Stimulated activated naive B cell treated with anti-CD40 and anti-IgM and Interleukin-4, amounts not matched to agents 10 μg/mL and 1 μg/mL and 100 μg/mL, for 72 hours (primary cell): ENCODE results near the gene GCLC.

Source experiments
- ATAC-seq, 2 donors: fragments of 150-1000 bp; cut with Tn5 transposase; replicated peaks; 2 replicates each; pipeline ENCODE4 v1.10.0; 2021; ENCODE audit warnings: moderate library complexity in 1 of 2
- DNase-seq: peaks from one replicate; pipeline ENCODE4 v3.0.0; 2021
- H3K27ac Mint-ChIP-seq: one replicate; pipeline ENCODE4 v1.8.0; 2022; ENCODE audit warnings: mild to moderate bottlenecking, mixed read lengths
- H3K27me3 Mint-ChIP-seq, 2 donors: one replicate each; pipeline ENCODE4 v1.8.0; 2022; ENCODE audit warnings: mixed read lengths in 2 of 2
- H3K36me3 Mint-ChIP-seq, 2 donors: one replicate each; pipeline ENCODE4 v1.8.0; 2022; ENCODE audit warnings: mixed read lengths in 2 of 2, mild to moderate bottlenecking in 1 of 2
- H3K4me1 Mint-ChIP-seq, 2 donors: one replicate each; pipeline ENCODE4 v1.8.0; 2022; ENCODE audit warnings: mixed read lengths in 2 of 2, mild to moderate bottlenecking in 1 of 2
- H3K4me3 Mint-ChIP-seq, 2 donors: one replicate each; pipeline ENCODE4 v1.8.0; 2022; ENCODE audit warnings: mild to moderate bottlenecking in 2 of 2, mixed read lengths in 2 of 2, moderate library complexity in 1 of 2
- H3K9me3 Mint-ChIP-seq, 2 donors: one replicate each; pipeline ENCODE4 v1.8.0; 2022; ENCODE audit warnings: mixed read lengths in 2 of 2, mild to moderate bottlenecking in 1 of 2

Gene GCLC

DNA sequence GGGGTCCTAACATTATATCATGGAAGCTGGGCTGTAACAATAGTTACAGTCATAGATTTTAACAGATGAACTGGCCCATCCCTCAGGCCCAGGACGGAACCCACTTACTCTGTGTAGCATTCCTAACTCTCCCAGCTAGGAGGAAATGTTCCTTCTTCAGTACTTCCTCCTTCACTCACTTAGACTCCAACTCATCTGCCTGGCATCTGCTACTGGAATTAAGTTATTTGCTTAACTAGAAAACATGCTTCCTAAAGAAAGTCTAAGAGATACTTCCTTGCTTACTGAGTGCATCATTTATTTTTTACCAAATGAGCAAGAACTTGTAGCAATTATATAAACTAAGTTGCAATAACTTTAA lies 20.5 kb downstream of the GCLC start:
- Mint-ChIP-seq H3K27me3 (no peaks in the 10 kb centered on the region), H3K4me3 (no peak overlapping the region), H3K4me1 (peaks cover 0 to 2% of the 10 kb centered on the region in 2 donors), H3K27ac (no peak overlapping the region), H3K36me3 (peaks cover 6% of the 10 kb centered on the region in 2 donors), H3K9me3 (no peaks in the 10 kb centered on the region)
- no peak for DNase-seq
- no peak for ATAC-seq

DNA sequence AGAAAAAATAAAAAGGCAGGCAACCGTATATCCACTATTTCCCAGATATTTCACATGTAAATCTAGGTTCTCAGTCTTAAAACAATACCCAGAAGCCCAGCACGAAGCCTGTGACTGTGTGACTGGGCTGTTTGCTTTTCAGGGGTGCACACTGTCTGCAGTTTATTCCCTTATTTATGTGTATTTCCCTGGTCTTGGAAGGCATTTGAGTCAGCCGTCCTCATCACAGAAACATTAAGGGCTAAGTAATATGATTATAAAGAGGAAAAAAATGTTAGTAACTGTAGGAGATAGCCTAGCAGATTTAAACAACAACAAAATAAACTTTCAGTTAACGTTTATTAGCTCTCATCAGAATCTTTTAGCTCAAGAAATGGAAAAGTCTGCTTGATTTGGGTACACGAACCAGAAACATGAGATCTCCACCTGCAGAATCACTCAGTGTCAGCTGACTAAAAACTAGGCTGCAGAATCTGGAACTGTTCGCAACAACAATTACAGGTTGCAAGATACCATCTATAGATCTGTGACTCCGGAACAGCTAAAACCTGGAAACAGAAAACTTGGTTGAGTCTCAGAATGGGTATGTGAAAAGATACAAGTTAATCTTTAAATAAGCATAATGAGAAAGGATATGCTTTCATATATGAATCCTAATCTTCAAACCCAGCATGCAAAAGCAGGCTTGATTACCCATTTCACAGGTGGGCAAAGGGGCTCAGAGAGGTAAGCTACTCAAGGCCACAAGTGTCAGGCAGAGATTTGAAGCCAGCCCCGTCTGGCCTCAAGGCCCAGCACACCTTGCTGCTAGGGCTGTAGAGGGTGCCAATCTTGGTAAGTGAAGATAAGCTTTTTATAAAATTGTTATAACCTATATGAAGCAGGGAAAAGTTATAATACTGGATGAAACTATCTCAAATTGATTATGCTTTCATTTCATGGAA lies 21.1 kb downstream of the GCLC start:
- H3K9me3 Mint-ChIP-seq: no peaks in the 10 kb centered on the region
- ATAC-seq: no peak
- H3K36me3 Mint-ChIP-seq: peaks cover 7 to 11% of the 10 kb centered on the region in 2 donors
- H3K4me3 Mint-ChIP-seq: no peak overlapping the region
- no peaks in the 10 kb centered on the region for H3K27me3 Mint-ChIP-seq
- DNase-seq: no peak
- no peak overlapping the region for H3K27ac Mint-ChIP-seq
- H3K4me1 Mint-ChIP-seq: peaks cover 0 to 2% of the 10 kb centered on the region in 2 donors

DNA sequence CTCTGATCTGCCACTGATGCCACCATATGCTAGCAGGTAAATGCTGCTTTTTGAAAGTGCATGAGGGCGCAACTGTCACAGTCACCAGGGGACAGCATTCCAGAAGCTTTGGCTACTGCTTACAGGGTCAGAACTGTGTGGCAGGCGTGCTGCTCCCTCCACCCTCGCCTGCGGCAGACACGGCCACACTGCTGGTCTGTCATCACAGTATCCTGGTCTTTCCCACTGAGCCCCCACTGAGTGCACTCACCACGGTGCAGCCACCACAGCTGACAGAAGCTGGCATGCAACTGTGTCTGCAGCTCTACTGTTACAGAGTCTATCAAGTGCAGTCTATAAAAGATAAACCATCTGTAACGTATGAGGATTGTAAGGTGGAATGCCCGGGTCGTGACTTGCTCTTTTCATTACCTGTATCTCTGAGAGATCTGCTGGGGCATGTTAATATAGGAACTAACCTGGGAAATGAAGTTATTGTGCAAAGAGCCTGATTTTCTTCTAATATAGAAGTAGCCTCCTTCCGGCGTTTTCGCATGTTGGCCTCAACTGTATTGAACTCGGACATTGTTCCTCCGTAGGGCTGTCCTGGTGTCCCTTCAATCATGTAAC lies 24.5 kb downstream of the GCLC start:
- ATAC-seq (no peak), DNase-seq (no peak)
- Mint-ChIP-seq H3K27ac (no peak overlapping the region), H3K36me3 (peaks cover 15 to 20% of the 10 kb centered on the region in 2 donors), H3K4me3 (no peak overlapping the region), H3K27me3 (no peaks in the 10 kb centered on the region), H3K4me1 (no peaks in the 10 kb centered on the region), H3K9me3 (no peaks in the 10 kb centered on the region)

DNA sequence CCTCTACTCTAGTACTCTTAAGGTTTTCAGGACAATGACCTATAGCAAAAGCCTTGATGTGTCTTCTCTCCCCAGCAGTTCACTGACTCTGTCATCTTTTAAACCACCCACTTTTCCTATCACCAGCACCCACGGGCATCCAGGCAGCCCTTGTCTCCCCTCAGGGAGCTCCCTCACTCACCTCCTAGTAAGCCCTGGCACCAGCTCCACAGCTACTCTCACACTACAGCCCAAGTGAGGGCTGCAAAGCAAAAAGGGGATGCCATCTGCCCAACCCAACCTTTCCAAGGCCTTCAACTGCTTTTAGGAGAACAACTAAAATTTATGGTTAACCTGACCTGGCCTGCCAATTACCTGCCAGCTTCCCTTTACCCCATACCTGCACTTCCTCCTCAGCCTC lies 26.0 kb downstream of the GCLC start:
- no peak overlapping the region for H3K4me3 Mint-ChIP-seq
- no peaks in the 10 kb centered on the region for H3K9me3 Mint-ChIP-seq
- H3K27ac Mint-ChIP-seq: no peak overlapping the region
- ATAC-seq: no peak
- no peaks in the 10 kb centered on the region for H3K27me3 Mint-ChIP-seq
- DNase-seq: no peak
- peaks cover 18 to 29% of the 10 kb centered on the region in 2 donors for H3K36me3 Mint-ChIP-seq
- H3K4me1 Mint-ChIP-seq: no peaks in the 10 kb centered on the region

DNA sequence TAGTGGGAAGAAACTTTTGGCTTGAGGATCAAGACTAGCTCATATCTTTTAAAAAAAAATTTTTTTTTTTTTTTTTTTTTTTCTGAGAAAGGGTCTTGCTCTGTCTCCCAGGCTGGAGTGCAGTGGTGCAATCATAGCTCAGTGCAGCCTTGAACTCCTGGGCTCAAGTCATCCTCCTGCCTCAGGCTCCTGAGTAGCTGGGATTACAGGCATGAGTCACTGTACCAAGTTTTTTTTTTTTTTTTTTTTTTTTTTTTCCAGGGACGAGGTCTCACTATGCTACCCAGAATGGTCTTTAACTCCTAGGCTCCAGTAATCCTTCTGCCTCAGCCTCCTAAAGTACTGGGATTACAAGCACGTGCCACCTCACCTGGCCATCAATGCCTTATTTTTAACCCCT lies 27.9 kb downstream of the GCLC start:
- Mint-ChIP-seq H3K27ac (no peak overlapping the region), H3K9me3 (no peaks in the 10 kb centered on the region), H3K27me3 (no peaks in the 10 kb centered on the region), H3K36me3 (peaks cover 21 to 33% of the 10 kb centered on the region in 2 donors), H3K4me3 (no peak overlapping the region), H3K4me1 (no peaks in the 10 kb centered on the region)
- ATAC-seq (no peak), DNase-seq (no peak)

DNA sequence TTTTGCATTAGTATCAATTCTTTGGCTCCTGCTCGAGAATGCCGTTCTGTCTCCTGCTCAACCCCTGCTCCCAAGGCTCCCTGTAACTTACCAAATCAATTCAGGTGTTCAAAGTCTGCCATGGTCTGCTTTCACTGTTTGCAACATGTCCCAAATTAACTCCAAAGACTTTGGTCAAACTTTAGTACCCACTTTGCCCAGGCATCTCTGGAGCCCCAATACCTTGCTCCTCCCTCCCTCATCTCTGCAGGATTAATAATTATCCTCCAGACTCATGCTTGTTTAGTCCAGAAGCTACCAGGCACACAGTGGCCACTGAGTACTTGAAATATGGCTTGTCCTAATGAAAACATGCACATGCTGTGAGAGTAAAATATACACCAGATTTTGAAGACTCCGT lies 30.2 kb downstream of the GCLC start:
- no peaks in the 10 kb centered on the region for H3K27me3 Mint-ChIP-seq
- no peak overlapping the region for H3K4me3 Mint-ChIP-seq

DNA sequence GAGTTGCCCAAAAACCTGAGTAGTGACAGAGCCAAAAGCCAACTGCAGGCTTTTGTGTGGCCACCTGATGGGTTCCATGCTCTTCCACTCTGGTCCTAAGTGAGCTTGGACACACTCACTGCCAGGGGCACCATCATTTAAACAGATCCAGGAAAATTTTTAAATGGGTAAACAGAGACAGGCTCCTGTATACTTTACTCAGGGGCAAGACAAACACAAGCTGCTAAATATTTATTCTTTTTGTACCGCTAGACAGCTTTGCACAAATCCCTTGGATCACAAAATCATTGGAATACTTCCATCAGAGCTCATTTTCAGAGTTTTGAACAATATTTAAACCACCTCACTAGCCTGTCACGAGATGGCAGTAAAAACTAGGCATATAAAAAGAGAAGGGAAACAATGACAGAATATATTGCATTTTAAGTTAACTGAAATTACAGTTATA lies 31.4 kb downstream of the GCLC start:
- DNase-seq (no peak), ATAC-seq (no peak)
- Mint-ChIP-seq H3K4me3 (no peak overlapping the region), H3K9me3 (no peaks in the 10 kb centered on the region), H3K36me3 (peaks cover 27 to 37% of the 10 kb centered on the region in 2 donors), H3K27ac (no peak overlapping the region), H3K4me1 (no peaks in the 10 kb centered on the region), H3K27me3 (no peaks in the 10 kb centered on the region)

More for the DNA sequence above, 30.2 kb downstream of the GCLC start:
- no peak for ATAC-seq
- Mint-ChIP-seq H3K27ac (no peak overlapping the region), H3K9me3 (no peaks in the 10 kb centered on the region), H3K36me3 (peaks cover 26 to 41% of the 10 kb centered on the region in 2 donors), H3K4me1 (no peaks in the 10 kb centered on the region)
- no peak for DNase-seq

DNA sequence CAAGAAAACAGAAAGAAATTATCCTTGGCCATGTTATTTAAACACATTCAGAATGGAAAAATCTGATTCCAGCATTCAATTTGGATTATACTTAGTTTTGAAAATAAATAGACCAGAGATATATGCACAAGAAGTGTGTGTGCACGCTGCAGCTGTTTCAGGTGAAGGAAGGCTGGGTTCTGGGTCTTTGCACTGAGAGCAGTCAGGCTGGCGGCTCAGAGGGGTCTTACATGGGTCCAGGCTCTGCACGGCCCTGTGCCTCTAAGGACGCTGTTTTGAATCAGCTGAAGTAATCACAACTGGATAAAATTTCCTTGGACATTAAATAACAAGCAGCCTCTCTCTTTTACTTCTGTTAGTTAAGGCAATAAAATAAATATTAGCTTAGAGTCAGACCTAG lies 31.8 kb downstream of the GCLC start:
- DNase-seq (no peak), ATAC-seq (no peak)
- H3K4me1 Mint-ChIP-seq: no peaks in the 10 kb centered on the region
- no peak overlapping the region for H3K27ac Mint-ChIP-seq
- H3K36me3 Mint-ChIP-seq: peaks cover 32 to 42% of the 10 kb centered on the region in 2 donors
- no peak overlapping the region for H3K4me3 Mint-ChIP-seq
- no peaks in the 10 kb centered on the region for H3K9me3 Mint-ChIP-seq
- H3K27me3 Mint-ChIP-seq: no peaks in the 10 kb centered on the region

DNA sequence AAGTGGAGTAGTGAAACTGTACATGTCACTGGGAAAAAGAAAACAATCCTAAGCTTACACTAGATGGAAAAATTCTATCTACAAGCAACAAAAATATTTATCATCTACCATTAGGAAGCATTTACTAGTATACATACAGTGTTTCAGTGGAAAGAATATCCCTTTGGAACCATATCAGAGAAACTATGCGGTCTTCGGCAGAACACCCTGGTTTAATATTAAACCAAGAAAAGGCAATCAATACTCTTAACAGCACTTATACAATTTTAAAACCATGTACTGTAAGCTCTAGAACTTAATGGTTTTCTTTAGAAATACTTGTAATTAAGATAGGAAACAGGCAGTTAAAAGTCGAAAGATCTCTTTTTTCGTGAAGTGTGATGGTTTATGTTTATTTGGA lies 32.3 kb downstream of the GCLC start:
- Mint-ChIP-seq H3K4me1 (no peaks in the 10 kb centered on the region), H3K4me3 (no peak overlapping the region), H3K9me3 (no peaks in the 10 kb centered on the region), H3K27me3 (no peaks in the 10 kb centered on the region), H3K27ac (no peak overlapping the region), H3K36me3 (peaks cover 32 to 42% of the 10 kb centered on the region in 2 donors)
- DNase-seq: no peak
- ATAC-seq: no peak

DNA sequence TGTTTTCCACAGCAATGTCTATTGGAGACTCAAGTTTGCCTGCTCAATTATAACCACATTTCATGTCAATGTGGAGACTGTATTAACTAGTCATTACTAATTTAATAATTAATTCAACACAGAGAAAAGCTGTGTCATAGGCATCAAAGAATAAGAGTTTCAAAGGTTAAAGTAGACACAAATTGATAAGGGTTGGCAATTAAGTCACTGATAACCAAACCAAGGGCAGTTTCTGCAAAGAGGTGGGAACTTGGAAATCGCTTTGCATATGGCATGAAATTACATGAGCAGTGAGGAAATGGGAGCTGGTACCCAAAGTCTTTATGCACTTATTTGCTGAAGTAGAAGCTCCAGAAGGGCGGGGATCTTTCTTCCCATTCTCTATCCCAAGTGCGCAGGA lies 34.2 kb downstream of the GCLC start:
- Mint-ChIP-seq H3K9me3 (no peaks in the 10 kb centered on the region), H3K36me3 (peaks cover 35 to 42% of the 10 kb centered on the region in 2 donors), H3K4me3 (no peak overlapping the region), H3K4me1 (no peaks in the 10 kb centered on the region), H3K27me3 (no peaks in the 10 kb centered on the region), H3K27ac (no peak overlapping the region)
- no peak for ATAC-seq
- DNase-seq: no peak

DNA sequence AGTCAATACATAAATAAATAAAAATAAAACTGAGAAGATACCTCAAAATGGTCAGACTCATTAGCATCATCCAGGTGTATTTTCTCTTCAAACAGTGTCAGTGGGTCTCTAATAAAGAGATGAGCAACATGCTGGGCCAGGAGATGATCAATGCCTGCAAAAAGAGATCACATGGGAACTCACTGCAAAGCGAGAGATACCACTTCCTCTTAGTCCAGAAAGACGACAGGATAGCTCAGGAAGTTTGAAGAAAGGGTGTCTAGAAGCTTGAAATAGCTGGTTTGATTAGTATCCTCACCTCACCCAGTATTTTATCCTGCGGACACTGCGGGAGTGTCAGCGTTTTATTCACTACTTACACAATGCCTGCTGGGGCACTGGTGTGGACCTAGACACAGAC lies 38.0 kb downstream of the GCLC start:
- Mint-ChIP-seq H3K4me1 (no peaks in the 10 kb centered on the region), H3K27me3 (no peaks in the 10 kb centered on the region), H3K36me3 (peaks cover 33 to 48% of the 10 kb centered on the region in 2 donors), H3K9me3 (no peaks in the 10 kb centered on the region), H3K4me3 (no peak overlapping the region), H3K27ac (no peak overlapping the region)
- ATAC-seq (no peak), DNase-seq (no peak)

DNA sequence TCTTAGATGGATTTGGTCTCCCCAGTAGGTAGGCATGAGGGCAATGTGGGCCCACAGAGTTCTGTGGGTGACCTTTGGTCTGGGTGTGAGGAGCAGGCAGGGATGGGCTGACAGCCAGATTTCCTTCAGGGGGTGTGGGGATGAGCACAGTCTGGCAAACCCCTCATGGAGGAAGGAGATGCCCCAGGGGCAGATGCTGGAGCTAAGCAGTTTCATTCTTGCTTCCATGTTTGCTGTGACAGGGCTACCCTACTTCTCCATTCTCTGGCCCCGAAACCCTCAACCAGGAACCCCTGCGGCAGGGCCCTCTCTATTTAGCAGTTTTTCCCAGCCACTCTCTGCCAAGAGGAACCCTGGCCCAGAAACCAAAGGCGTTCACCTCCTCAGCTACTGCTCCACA lies 40.4 kb downstream of the GCLC start:
- H3K36me3 Mint-ChIP-seq: peaks cover 26 to 45% of the 10 kb centered on the region in 2 donors
- ATAC-seq: no peak
- H3K4me1 Mint-ChIP-seq: no peaks in the 10 kb centered on the region
- no peaks in the 10 kb centered on the region for H3K27me3 Mint-ChIP-seq
- no peaks in the 10 kb centered on the region for H3K9me3 Mint-ChIP-seq
- DNase-seq: no peak
- H3K4me3 Mint-ChIP-seq: no peak overlapping the region
- no peak overlapping the region for H3K27ac Mint-ChIP-seq

DNA sequence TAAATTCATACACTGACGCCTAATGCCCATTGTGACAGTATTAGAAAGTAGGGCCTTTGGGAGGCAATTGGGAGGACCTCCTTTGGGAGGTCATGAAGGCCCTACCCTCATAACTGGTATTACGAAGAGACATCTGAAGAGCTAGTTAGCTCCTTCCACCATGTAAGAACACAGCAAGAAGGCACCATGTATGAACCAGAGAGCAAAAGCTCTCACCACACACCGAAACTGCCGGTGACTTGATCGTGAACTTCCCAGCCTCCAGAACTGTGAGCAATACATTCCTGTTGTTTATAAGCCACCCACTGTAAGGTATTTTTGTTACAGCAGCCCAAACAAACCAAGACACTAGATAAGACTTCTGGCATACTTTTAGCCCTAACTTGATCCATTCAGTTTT lies 41.8 kb downstream of the GCLC start:
- ATAC-seq: no peak
- Mint-ChIP-seq H3K27me3 (no peaks in the 10 kb centered on the region), H3K4me3 (no peak overlapping the region), H3K4me1 (no peaks in the 10 kb centered on the region), H3K9me3 (no peaks in the 10 kb centered on the region), H3K27ac (no peak overlapping the region), H3K36me3 (peaks cover 19 to 46% of the 10 kb centered on the region in 2 donors)
- no peak for DNase-seq

DNA sequence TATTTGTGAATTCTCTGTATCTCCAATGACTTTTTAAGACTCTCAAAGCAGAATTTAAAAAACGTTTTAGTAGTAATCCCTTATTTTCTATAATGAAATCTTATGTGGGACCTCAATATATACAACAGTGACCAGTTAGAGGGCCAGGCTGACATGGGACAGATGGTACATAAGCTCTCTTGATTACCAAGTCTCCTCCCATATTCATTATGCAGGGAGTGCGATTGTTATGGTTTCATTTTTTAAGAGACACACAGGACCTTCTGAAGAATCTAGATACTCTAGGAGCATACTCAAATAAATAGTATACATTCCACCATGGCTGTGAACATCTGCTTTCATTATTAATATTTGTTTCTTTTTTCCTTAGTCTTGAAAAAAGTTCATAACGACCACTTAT lies 43.5 kb downstream of the GCLC start:
- Mint-ChIP-seq H3K27me3 (no peaks in the 10 kb centered on the region), H3K9me3 (no peaks in the 10 kb centered on the region), H3K4me3 (no peak overlapping the region), H3K36me3 (peaks cover 18 to 47% of the 10 kb centered on the region in 2 donors), H3K27ac (no peak overlapping the region), H3K4me1 (no peaks in the 10 kb centered on the region)
- no peak for ATAC-seq
- no peak for DNase-seq

DNA sequence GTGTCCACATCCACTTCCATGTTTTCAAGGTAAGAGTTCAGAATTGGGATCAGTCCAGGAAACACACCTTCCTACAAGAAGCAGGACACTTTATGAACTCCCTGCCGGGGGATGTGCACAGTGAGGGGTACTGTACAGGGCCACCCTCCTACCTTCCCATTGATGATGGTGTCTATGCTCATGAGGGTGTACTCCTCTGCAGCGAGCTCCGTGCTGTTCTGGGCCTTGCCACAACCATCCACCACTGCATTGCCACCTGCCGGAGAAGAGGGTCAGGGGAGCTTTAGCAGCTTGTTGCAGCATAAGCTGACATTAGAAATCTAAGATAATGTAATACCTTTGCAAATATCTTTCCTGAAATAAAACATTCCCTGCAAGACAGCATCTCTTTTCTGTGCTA lies 44.8 kb downstream of the GCLC start:
- Mint-ChIP-seq H3K27ac (no peak overlapping the region), H3K9me3 (no peaks in the 10 kb centered on the region), H3K36me3 (peaks cover 11 to 34% of the 10 kb centered on the region in 2 donors), H3K4me3 (no peak overlapping the region), H3K4me1 (no peaks in the 10 kb centered on the region), H3K27me3 (no peaks in the 10 kb centered on the region)
- ATAC-seq: no peak
- no peak for DNase-seq
